ENCODE data around the gene SPSB1.

DNA sequence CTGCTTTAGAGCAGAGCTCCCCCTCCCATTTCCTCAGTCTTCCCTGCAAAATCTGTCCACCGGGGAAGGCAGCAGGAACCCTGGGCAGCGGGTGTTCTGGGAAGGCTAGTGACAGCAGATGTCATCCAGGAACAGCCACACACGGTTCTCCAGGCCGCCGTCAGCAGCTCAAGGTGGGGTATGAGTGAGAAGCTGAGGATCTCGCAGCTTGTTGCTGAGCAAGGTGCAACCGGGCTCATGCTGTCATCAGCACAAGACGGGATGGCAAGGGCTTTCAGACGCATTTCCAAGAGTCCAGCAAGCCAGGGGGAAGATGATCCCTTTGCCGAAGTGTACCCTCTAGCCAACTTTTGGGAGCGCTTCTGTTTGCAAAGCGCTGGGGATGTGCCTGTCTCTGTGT is 23.0 kb upstream of the SPSB1 start:
- TF ChIP-seq, protein P1, sequence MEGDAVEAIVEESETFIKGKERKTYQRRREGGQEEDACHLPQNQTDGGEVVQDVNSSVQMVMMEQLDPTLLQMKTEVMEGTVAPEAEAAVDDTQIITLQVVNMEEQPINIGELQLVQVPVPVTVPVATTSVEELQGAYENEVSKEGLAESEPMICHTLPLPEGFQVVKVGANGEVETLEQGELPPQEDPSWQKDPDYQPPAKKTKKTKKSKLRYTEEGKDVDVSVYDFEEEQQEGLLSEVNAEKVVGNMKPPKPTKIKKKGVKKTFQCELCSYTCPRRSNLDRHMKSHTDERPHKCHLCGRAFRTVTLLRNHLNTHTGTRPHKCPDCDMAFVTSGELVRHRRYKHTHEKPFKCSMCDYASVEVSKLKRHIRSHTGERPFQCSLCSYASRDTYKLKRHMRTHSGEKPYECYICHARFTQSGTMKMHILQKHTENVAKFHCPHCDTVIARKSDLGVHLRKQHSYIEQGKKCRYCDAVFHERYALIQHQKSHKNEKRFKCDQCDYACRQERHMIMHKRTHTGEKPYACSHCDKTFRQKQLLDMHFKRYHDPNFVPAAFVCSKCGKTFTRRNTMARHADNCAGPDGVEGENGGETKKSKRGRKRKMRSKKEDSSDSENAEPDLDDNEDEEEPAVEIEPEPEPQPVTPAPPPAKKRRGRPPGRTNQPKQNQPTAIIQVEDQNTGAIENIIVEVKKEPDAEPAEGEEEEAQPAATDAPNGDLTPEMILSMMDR (IDR thresholded peaks at IDR 0.05), result no peak
- TF ChIP-seq POLR2A (IDR thresholded peaks at IDR 0.05), result no peak

Measured in Peyer's patch (tissue), 4 donors.